Lower leg skin (tissue), 4 donors: Measurements from ENCODE around the gene SLC1A4. TPM values are rescaled to one million over a fixed set of nuclear protein-coding genes. Genes with fewer than 3 reads are reported as not detected.

Experiments
- DNase-seq, 2 donors: peaks; one replicate each; pipeline ENCODE4 v3.0.0-alpha.2; 2019; ENCODE audit warnings: low spot score in 2 of 2
- H3K4me3 ChIP-seq: fragments of 200-600 bp; sonication (generic); 2 replicates; pipeline ENCODE4 v1.5.1; 2017; ENCODE audit warnings: mild to moderate bottlenecking, low read depth; ENCODE audit not compliant: poor library complexity, severe bottlenecking
- CTCF ChIP-seq, 3 donors: fragments of 450-650 bp; IDR thresholded peaks; one replicate each; pipeline ENCODE4 v1.5.1; 2016; ENCODE audit warnings: antibody characterized with exemption in 3 of 3, mild to moderate bottlenecking in 3 of 3, moderate library complexity in 2 of 3
- POLR2A ChIP-seq, 2 donors: fragments of 450-650 bp; IDR thresholded peaks; one replicate each; pipeline ENCODE4 v1.6.1; 2016 to 2017; ENCODE audit warnings: antibody characterized with exemption in 2 of 2, mild to moderate bottlenecking in 1 of 2, moderate library complexity in 1 of 2
- WGBS, 2 donors: methylation state at CpG; one replicate each; pipeline ENCODE4 v1.1.5; 2018; 5-methylcytosine and 5-hydroxymethylcytosine counted together
- intact Hi-C: fragments of 100-400 bp; cut with DNase I; formaldehyde crosslinking; loops from one replicate; pipeline ENCODE4 v1.15.0; 2023; ENCODE audit warnings: low total_unique reads
- total RNA-seq, 4 donors: library from RNA; depleted of rRNA; stranded (reverse); fragments of >200 nt; gene quantifications; one replicate each; pipeline ENCODE4 v1.1.0, GENCODE V29; 2016

SLC1A4 gene
- total RNA-seq, 4 donors from 2014 or later: 8.3 to 31.1 (median 18.0) TPM

- H3K4me3 ChIP-seq: no peak overlapping the region
- no peak for DNase-seq
- intact Hi-C loops: no loop called here
- no peak for TF ChIP-seq POLR2A (IDR thresholded peaks at IDR 0.05)
- no peak for TF ChIP-seq CTCF (IDR thresholded peaks at IDR 0.05)
- WGBS, 2 donors: 83 to 87% methylated on average over 11 of the region's 11 CpGs
Observed at GRCh38 chr2:65046633-65047407, 57.6 kb downstream of the SLC1A4 start.

- WGBS, 2 donors: 22 to 58% methylated on average over 1 of the region's 1 CpG
- TF ChIP-seq CTCF (IDR thresholded peaks at IDR 0.05): no peak
- no peak for TF ChIP-seq POLR2A (IDR thresholded peaks at IDR 0.05)
- intact Hi-C loops: no loop called here
- no peak for DNase-seq
- H3K4me3 ChIP-seq: no peak overlapping the region
Observed at GRCh38 chr2:65049010-65049639, 59.9 kb downstream of the SLC1A4 start.

- 92 to 94% methylated on average over 3 of the region's 3 CpGs for WGBS, 2 donors
- H3K4me3 ChIP-seq: no peak overlapping the region
- DNase-seq: no peak
- TF ChIP-seq POLR2A (IDR thresholded peaks at IDR 0.05) (no peak), CTCF (IDR thresholded peaks at IDR 0.05) (no peak)
- intact Hi-C loops: no loop called here
Observed at GRCh38 chr2:65050931-65051330, 61.7 kb downstream of the SLC1A4 start.

GRCh38 chr2:65053199-65053598 lies 64.0 kb downstream of the SLC1A4 start:
- intact Hi-C loops: no loop called here
- TF ChIP-seq POLR2A (IDR thresholded peaks at IDR 0.05) (no peak), CTCF (IDR thresholded peaks at IDR 0.05) (no peak)
- WGBS, 2 donors: 23 to 33% methylated on average over 1 of the region's 1 CpG
- H3K4me3 ChIP-seq: no peak overlapping the region
- DNase-seq: peak in 1 of 2 donors; percentile 76

GRCh38 chr2:65054749-65055421 lies 65.7 kb downstream of the SLC1A4 start:
- no peak for TF ChIP-seq POLR2A (IDR thresholded peaks at IDR 0.05)
- TF ChIP-seq CTCF (IDR thresholded peaks at IDR 0.05): no peak
- DNase-seq: peak in 1 of 2 donors; percentile 57
- 78 to 85% methylated on average over 4 of the region's 4 CpGs for WGBS, 2 donors
- H3K4me3 ChIP-seq: no peak overlapping the region
- intact Hi-C loops: no loop called here
